Muscle layer of duodenum (tissue), 2 donors: ENCODE data around the gene VTI1A.

Experiments used
- H3K27ac ChIP-seq: one replicate; pipeline ENCODE4 v1.7.0; 2013; ENCODE audit warnings: mild to moderate bottlenecking, low read length
- H3K27me3 ChIP-seq: one replicate; pipeline ENCODE4 v1.7.0; 2013; ENCODE audit warnings: low read depth, mild to moderate bottlenecking, control low read depth, low read length
- H3K36me3 ChIP-seq, 2 donors: one replicate each; pipeline ENCODE4 v1.7.0; 2013; ENCODE audit warnings: low read length in 2 of 2, control low read depth in 1 of 2, mild to moderate bottlenecking in 1 of 2; ENCODE audit not compliant: insufficient read depth in 2 of 2, control insufficient read depth in 1 of 2
- H3K4me1 ChIP-seq, 2 donors: one replicate each; pipeline ENCODE4 v1.7.0; 2013; ENCODE audit warnings: low read length in 2 of 2, mild to moderate bottlenecking in 2 of 2, control low read depth in 1 of 2, moderate library complexity in 1 of 2; ENCODE audit not compliant: insufficient read depth in 2 of 2, control insufficient read depth in 1 of 2
- H3K4me3 ChIP-seq, 2 donors: one replicate each; pipeline ENCODE4 v1.7.0; 2013; ENCODE audit warnings: low read length in 2 of 2, low read depth in 1 of 2, mild to moderate bottlenecking in 1 of 2
- H3K9me3 ChIP-seq, 2 donors: one replicate each; pipeline ENCODE4 v1.7.0; 2013; ENCODE audit warnings: low read length in 2 of 2, control low read depth in 1 of 2, mild to moderate bottlenecking in 1 of 2; ENCODE audit not compliant: control insufficient read depth in 1 of 2
- donor health status: healthy.

The VTI1A gene

DNA sequence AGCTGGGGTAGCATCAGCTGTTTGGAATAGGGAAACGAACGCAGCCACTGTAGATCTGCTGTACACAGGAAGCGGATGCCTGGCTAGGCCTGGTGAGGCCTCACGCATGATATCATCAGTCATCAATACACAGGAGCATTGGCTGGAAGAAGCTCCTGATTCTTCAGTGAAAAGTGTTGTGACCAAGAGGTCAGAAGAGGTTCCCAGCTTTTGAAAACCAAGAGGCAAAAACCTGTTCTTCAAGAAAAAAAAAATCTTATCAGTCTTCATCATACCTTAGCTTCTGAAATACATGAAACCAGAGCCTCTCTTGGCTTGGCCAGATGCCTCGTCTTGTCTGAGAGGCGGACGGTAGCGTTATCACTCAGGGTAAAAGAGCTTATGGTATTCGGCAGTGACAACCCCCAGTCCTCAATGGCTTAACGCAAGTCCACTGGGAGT is 363.7 kb downstream of the VTI1A start:
- H3K36me3 ChIP-seq: no peaks in the 10 kb centered on the region
- no peak overlapping the region for H3K27ac ChIP-seq
- H3K4me1 ChIP-seq: peaks cover 4 to 5% of the 10 kb centered on the region in 2 donors
- H3K4me3 ChIP-seq: no peak overlapping the region
- no peaks in the 10 kb centered on the region for H3K9me3 ChIP-seq
- H3K27me3 ChIP-seq: no peaks in the 10 kb centered on the region

DNA sequence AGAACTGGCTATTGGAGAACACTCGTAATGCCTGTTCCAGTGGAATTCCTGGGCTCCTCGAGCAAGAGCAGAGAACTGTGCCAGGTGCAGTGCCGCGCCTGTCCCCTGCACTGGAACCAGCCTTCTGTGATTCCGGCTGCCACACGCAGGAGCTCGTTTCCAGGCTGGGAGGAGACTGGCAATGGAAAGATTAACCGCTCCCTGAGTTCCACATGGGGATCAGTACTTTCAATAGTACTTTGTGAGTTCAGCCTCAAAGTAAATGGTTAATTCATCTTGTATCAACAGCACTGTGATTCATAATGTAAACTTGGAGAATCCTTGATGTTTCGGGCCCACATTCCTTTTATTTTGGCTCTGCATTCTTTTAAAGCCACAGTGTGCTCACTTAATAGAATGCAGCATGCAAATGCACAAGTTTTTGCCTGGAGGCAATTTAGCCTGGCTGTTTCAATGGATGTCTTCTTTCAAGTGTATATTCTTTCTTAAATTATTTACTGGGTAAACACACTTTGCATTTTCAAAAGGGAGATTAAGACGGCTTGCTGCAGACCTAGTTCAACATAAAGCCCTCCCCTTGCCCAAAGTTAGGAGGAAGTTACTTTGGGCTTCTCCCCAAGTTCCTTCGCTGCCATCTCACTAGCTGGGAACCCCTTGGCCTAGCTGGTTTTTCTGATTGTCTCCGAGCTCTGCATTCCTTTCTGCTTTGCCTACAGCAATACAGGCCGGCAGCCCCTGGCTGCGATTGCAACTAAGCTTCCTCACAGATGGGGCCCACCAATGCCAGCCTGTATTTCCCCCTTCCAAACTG is 364.9 kb downstream of the VTI1A start:
- Histone ChIP-seq H3K27ac (no peak overlapping the region), H3K4me3 (no peak overlapping the region)

DNA sequence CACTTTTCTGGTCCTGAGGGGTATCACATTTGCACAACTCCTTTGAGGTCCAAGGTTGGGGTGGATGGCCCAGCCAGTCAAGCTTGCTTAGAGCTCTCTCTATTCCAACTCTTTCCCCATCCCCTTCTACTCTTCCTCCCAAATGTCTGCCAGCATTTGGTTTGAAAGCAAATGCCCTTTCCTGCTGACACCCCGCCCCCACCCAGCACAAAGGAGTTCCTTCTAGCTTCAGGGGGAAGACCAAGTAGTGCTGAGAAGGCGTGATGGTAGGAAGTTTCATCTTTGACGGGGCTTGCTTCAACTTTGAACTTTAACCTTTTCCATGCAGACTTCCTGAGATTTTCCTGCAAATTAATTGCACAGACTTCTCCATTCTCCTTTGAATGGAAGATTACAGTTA is 365.6 kb downstream of the VTI1A start:
- Histone ChIP-seq H3K4me1 (peaks cover 4 to 5% of the 10 kb centered on the region in 2 donors), H3K36me3 (no peaks in the 10 kb centered on the region), H3K4me3 (no peak overlapping the region), H3K27me3 (no peaks in the 10 kb centered on the region), H3K27ac (no peak overlapping the region), H3K9me3 (no peaks in the 10 kb centered on the region)

More for the DNA sequence above, 364.9 kb downstream of the VTI1A start:
- Histone ChIP-seq H3K36me3 (no peaks in the 10 kb centered on the region), H3K9me3 (no peaks in the 10 kb centered on the region), H3K27me3 (no peaks in the 10 kb centered on the region), H3K4me1 (peaks cover 4 to 5% of the 10 kb centered on the region in 2 donors)

DNA sequence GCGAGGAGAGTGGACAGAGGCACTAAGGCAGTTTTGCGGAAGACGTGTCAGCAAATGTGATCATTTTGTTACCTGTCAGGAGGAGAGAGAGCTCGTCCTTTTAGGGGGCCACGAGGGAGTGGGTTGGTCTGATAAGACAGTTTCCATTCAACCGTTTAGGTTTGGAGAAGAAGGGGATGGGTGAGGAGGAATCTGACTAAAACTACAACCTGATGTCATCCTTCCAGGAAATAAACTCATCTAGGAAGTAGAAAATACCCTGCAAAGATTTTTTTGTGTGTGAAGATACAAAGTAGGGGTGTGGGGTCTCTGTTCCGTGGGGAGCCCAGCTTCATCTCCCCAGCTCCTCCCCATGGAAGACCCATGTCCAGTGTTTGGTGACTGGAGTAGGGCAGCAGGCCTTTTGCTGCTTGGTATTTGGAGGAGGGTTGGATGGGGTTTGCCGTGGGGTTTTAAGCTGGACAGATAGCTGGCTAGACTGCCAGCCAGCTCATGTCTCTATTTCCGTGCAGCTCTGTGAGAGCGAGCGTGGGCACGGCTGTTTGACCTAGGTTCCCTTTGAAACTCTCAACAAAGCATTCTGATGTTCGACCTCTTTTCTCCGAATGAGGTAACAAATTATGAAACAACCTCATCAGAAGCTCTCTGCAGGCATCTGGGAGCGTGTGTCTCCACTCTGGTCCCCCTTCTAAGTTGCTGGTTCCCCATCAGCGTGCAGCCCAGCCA is 367.0 kb downstream of the VTI1A start:
- Histone ChIP-seq H3K27me3 (no peaks in the 10 kb centered on the region), H3K36me3 (no peaks in the 10 kb centered on the region), H3K9me3 (no peaks in the 10 kb centered on the region), H3K4me1 (peaks cover 4 to 5% of the 10 kb centered on the region in 2 donors), H3K27ac (no peak overlapping the region), H3K4me3 (no peak overlapping the region)

DNA sequence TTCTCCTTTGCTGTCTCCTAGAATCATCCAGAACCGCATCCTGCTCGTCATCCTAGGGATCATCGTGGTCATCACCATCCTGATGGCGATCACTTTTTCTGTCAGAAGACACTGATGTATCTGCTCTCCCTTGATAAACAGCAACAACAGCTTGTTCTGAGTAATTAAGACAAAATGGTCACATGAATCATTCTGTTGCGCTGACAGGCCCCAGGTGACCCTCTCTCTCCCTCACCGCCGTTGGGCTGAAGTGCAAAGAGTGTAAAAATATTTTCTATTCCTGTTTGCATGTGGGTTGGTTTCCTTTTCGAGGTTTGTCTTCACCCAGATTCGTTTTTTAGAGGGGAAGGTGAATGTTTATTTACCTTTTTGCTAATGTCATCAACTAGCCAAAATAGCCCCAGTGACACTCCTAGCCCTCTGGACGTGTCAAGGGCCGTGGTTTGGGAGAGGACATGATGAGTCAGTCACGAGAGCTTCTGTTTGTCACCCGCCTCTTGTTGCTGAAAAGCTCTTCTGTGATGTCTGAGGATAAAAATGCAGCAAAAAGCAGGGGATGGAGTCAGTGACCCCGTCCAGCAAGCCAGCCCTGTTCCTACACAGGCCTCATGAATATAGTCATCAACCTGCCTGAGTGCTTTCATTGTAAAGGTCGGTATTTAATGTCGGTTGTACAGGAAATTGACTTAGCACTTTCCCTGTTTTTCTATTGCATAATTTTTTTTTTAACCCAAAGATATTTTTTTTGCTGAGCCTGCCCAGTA is 368.4 kb downstream of the VTI1A start:
- no peak overlapping the region for H3K27ac ChIP-seq
- H3K27me3 ChIP-seq: no peaks in the 10 kb centered on the region
- no peaks in the 10 kb centered on the region for H3K36me3 ChIP-seq
- H3K4me1 ChIP-seq: peaks cover 4 to 5% of the 10 kb centered on the region in 2 donors
- H3K9me3 ChIP-seq: no peaks in the 10 kb centered on the region
- no peak overlapping the region for H3K4me3 ChIP-seq

DNA sequence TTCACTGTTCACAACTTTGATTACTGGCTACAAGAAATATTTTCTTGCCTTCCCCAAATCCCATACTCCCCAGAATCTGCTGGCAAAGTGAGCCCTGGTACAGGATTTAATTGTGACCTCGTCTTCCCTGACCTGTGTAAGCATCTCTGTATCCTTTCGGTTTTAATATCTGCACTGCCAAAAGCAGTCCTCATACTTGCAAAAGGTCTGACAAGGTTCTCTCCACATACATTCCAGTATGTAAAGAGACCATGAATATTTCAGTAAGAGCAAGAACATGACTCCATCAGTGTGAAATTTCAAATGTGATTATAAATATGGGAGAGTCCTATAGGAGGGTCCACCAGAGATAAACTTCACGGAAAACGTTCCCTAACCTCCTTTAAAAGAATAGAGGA is 369.0 kb downstream of the VTI1A start:
- Histone ChIP-seq H3K4me3 (no peak overlapping the region), H3K9me3 (no peaks in the 10 kb centered on the region), H3K4me1 (peaks cover 4 to 5% of the 10 kb centered on the region in 2 donors), H3K36me3 (no peaks in the 10 kb centered on the region), H3K27me3 (no peaks in the 10 kb centered on the region), H3K27ac (peak overlapping the region; percentile 6)

DNA sequence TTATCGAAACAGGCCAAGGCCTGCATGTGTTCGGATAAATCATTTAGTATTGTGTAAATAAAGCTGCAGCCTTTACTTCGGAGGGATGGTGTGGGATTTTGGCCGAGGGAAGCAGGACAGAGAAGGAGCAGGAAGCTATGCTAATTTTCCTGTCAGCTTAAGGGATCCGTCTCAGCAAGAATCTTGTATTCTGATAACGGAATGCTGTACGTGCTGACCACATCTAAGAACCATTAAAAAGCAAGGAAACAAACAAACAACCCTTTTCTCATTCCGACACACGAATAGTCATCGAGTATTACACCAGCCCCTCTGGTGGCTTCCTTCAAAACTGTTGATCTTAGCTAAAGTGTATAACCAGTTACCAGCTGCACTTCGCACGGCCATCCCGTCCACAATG is 369.9 kb downstream of the VTI1A start:
- H3K36me3 ChIP-seq: no peaks in the 10 kb centered on the region
- H3K27ac ChIP-seq: no peak overlapping the region
- peaks cover 4 to 5% of the 10 kb centered on the region in 2 donors for H3K4me1 ChIP-seq
- no peaks in the 10 kb centered on the region for H3K9me3 ChIP-seq
- no peaks in the 10 kb centered on the region for H3K27me3 ChIP-seq
- H3K4me3 ChIP-seq: no peak overlapping the region

DNA sequence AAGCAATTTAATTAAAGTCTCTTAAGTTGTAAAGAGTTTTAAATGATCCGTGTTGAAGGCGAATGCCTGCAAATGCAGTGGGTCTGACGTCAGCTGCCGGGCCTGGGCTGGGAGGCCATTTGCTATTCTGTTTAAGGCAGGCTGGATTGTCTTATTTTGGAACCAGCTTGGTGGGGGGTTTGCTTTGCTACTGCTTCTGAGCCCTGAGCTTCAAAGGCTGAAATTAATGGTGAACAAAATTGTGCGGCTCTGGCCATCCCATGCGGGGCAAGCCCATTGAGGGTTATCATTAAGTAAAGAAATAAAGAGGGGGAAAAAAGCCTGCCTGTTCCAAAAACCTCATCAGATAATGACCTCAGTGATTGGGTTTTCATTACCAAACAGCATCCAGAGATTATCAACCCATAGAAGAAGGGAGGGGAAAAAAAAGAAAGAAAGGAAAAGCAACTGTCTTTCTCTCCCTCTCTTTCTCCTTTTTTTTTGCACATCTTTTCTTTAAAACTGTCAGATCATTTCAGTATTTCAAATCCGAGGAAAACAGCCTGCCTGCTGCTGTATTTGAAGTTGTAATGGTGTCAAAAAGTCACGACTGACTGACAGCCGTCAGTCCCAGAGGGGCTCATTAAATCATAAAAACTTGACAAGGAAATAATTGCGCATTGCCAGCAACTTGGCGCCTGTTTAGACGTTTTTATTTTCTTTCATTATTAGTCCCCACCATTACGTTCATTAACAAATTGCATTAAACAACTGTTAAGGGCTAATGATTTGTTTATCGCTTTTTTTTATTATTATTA is 371.2 kb downstream of the VTI1A start:
- Histone ChIP-seq H3K27ac (no peak overlapping the region), H3K27me3 (no peaks in the 10 kb centered on the region), H3K9me3 (no peaks in the 10 kb centered on the region), H3K4me1 (no peaks in the 10 kb centered on the region), H3K4me3 (no peak overlapping the region), H3K36me3 (no peaks in the 10 kb centered on the region)

DNA sequence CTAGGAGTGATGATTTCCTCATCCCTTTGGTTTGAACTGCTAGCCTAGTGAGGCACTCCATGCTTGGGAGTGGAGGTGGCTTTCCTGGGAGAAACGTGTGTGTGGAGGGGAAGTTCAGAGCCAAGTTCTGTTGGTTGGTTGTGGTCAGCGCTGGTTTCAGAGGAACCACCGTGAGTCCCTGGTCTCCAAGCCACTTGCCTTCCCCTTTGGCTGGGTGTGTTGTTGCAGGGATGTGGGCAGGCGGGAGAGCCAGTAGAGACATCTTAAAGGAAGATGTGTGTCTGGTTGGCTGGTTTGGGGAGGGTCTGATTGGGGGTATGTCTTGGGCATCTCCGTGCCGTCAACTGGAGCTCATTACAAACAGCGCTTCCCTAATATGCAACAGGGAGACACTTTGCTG is 372.2 kb downstream of the VTI1A start:
- no peaks in the 10 kb centered on the region for H3K27me3 ChIP-seq
- no peak overlapping the region for H3K4me3 ChIP-seq
- no peak overlapping the region for H3K27ac ChIP-seq

DNA sequence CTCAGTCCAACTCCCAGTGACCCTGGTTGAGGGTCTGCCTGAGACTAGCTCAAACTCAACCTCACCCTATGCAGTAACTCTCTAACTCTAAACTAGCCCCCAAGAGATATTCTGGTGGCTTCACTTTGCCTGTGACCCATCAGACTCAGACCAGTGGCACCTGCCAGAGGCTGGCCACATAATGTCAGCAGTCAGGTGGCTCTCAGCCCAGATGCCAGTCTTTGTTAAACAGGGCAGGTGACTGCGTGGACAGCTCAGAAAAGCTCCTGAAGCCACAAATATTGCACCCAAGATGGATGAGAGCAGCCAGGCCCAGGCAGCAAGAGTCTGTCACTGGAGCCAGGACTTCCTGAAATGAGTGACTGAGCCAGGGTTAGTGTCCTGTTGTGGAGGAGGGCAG is 373.3 kb downstream of the VTI1A start:
- Histone ChIP-seq H3K4me1 (no peaks in the 10 kb centered on the region), H3K27me3 (no peaks in the 10 kb centered on the region), H3K27ac (no peak overlapping the region), H3K36me3 (no peaks in the 10 kb centered on the region), H3K4me3 (no peak overlapping the region), H3K9me3 (no peaks in the 10 kb centered on the region)

More for the DNA sequence above, 372.2 kb downstream of the VTI1A start:
- Histone ChIP-seq H3K4me1 (no peaks in the 10 kb centered on the region), H3K36me3 (no peaks in the 10 kb centered on the region), H3K9me3 (no peaks in the 10 kb centered on the region)
